K562 (cell line): ENCODE measurements around the gene MYL4. TPM values are rescaled to one million over a fixed set of nuclear protein-coding genes. Genes with fewer than 3 reads are reported as not detected.

Experiments used
- ATAC-seq: fragments of 200-7000 bp; cut with Tn5 transposase; 3 replicates; pipeline ENCODE4 v1.9.1; 2020; ENCODE audit warnings: moderate library complexity
- BruUV-seq: library from RNA; stranded (reverse); fragments of 400-500 nt; replicated peaks from 2 replicates; lab custom pipeline; 2021; lab: Mats Ljungman, UMichigan
- CTCF ChIA-PET: fragments of 300-600 bp; formaldehyde crosslinking; extraction: SDS; loops from one replicate; lab custom pipeline; 2021; ENCODE audit warnings: low intra/inter-chr PET ratio; lab: Yijun Ruan, JAX
- POLR2A ChIA-PET: fragments of 300-600, 350-650 bp; sonication (Branson Sonifier 250); formaldehyde crosslinking; extraction: SDS; loops from one replicate; lab custom pipeline; 2021; ENCODE audit warnings: antibody characterized with exemption, inconsistent platforms; lab: Yijun Ruan, JAX
- DNase-seq, 4 experiments: peaks; one replicate each; pipeline versions ENCODE4 v3.0.0 to v3.0.0-alpha.2; 2011 to 2018; ENCODE audit warnings: low spot score in 3 of 4, mixed read lengths in 3 of 4; ENCODE audit errors: extremely low read depth in 1 of 4
- FAIRE-seq: peaks from 2 replicates; lab custom pipeline; 2011; peaks lifted over from hg19 to GRCh38; lab: Jason Lieb, UNC
- H2AFZ ChIP-seq: 2 replicates; pipeline ENCODE4 v1.6.0; 2011; ENCODE audit warnings: low read depth, low read length, control low read depth, inconsistent platforms
- H3K27ac ChIP-seq: fragments of 200-600 bp; 3 replicates; pipeline ENCODE4 v1.8.0; 2011; ENCODE audit warnings: low read depth, mild to moderate bottlenecking, control low read depth, inconsistent platforms, low read length, moderate library complexity, mixed read lengths; ENCODE audit errors: extremely low read depth
- H3K27me3 ChIP-seq, 2 experiments: fragments of 300-600 bp in 1 of 2; 2 replicates in 1 of 2; 3 replicates in 1 of 2; pipeline versions ENCODE4 v1.6.0 to v1.8.0; 2011; ENCODE audit warnings: inconsistent platforms in 2 of 2, low read length in 2 of 2, mild to moderate bottlenecking in 1 of 2, mixed read lengths in 1 of 2, moderate library complexity in 1 of 2; ENCODE audit not compliant: control insufficient read depth in 2 of 2, insufficient read depth in 2 of 2
- H3K36me3 ChIP-seq: fragments of 300-600 bp; 3 replicates; pipeline ENCODE4 v1.8.0; 2011; ENCODE audit warnings: mild to moderate bottlenecking, low read length, inconsistent platforms; ENCODE audit not compliant: control insufficient read depth, insufficient read depth
- H3K4me1 ChIP-seq, 2 experiments: fragments of 200-600 bp in 1 of 2; replicated peaks in 1 of 2; 2 replicates in 1 of 2; 3 replicates in 1 of 2; pipeline versions ENCODE4 v1.5.1 to v1.8.0; 2011; ENCODE audit warnings: inconsistent platforms in 2 of 2, low read length in 2 of 2, mild to moderate bottlenecking in 1 of 2, mixed read lengths in 1 of 2, moderate library complexity in 1 of 2; ENCODE audit not compliant: control insufficient read depth in 2 of 2, insufficient read depth in 2 of 2
- H3K4me2 ChIP-seq: 2 replicates; pipeline ENCODE4 v1.6.1; 2011; ENCODE audit warnings: low read length, control low read depth, inconsistent platforms, mixed read lengths; ENCODE audit not compliant: insufficient read depth
- H3K4me3 ChIP-seq: fragments of 200-600 bp; sonication (generic), shearing (Covaris generic); 2 replicates; pipeline ENCODE4 v1.5.1; 2016; ENCODE audit warnings: control low read depth, inconsistent platforms
- H3K79me2 ChIP-seq: fragments of 200-600 bp; 3 replicates; pipeline ENCODE4 v1.8.0; 2011; ENCODE audit warnings: low read length, inconsistent platforms; ENCODE audit not compliant: control insufficient read depth, insufficient read depth
- H3K9ac ChIP-seq, 2 experiments: 2 replicates each; pipeline versions ENCODE4 v1.6.0 to v1.6.1; 2011; ENCODE audit warnings: low read depth in 2 of 2, low read length in 2 of 2, control low read depth in 1 of 2, inconsistent platforms in 1 of 2, mild to moderate bottlenecking in 1 of 2, mixed read lengths in 1 of 2; ENCODE audit not compliant: insufficient read depth in 1 of 2
- H3K9me1 ChIP-seq: one replicate; pipeline ENCODE4 v1.6.0; 2011; ENCODE audit warnings: inconsistent platforms, mild to moderate bottlenecking, low read length, moderate library complexity; ENCODE audit not compliant: control insufficient read depth, insufficient read depth
- H3K9me3 ChIP-seq: replicated peaks from 2 replicates; pipeline ENCODE4 v1.5.1; 2011; ENCODE audit warnings: low read depth, low read length, inconsistent platforms; ENCODE audit not compliant: control insufficient read depth, insufficient read depth
- H4K20me1 ChIP-seq: replicated peaks from 2 replicates; pipeline ENCODE4 v1.6.1; 2011; ENCODE audit warnings: low read length, inconsistent platforms, mixed read lengths; ENCODE audit not compliant: control insufficient read depth, insufficient read depth
- CCAR2 ChIP-seq: fragments of 200-400 bp; formaldehyde crosslinking; IDR thresholded peaks from 2 replicates; pipeline ENCODE4 v1.6.1; 2017; ENCODE audit warnings: mild to moderate bottlenecking, low read depth, low read length
- DNMT1 ChIP-seq: fragments of 450-650 bp; IDR thresholded peaks from 2 replicates; pipeline ENCODE4 v1.6.1; 2016; ENCODE audit warnings: antibody characterized with exemption, mild to moderate bottlenecking
- DPF2 ChIP-seq: fragments of 450-650 bp; IDR thresholded peaks from 2 replicates; pipeline ENCODE4 v1.6.1; 2016
- HCFC1 ChIP-seq: IDR thresholded peaks from 2 replicates; pipeline ENCODE4 v1.6.1; 2012; ENCODE audit warnings: low read depth, low read length, improper control_type of control experiment
- HLTF ChIP-seq: fragments of 450-650 bp; IDR thresholded peaks from 2 replicates; pipeline ENCODE4 v1.6.1; 2016
- HSF4 ChIP-seq: fragments of 250-450 bp; sonication (Bioruptor Pico); IDR thresholded peaks from 2 replicates; pipeline ENCODE4 v2.1.2; 2022; ENCODE audit warnings: mild to moderate bottlenecking, moderate library complexity, borderline replicate concordance
- KLF10 ChIP-seq: fragments of 250-450 bp; sonication (Bioruptor Pico); IDR thresholded peaks from 2 replicates; pipeline ENCODE4 v1.6.1; 2021; ENCODE audit warnings: matching md5 sums
- NR2C1 ChIP-seq, 2 experiments: fragments of 450-650 bp; IDR thresholded peaks; 2 replicates each; pipeline ENCODE4 v1.6.1; 2017; ENCODE audit warnings: mild to moderate bottlenecking in 2 of 2, antibody characterized with exemption in 1 of 2, inconsistent platforms in 1 of 2, missing compliant biosample characterization in 1 of 2, missing genetic modification characterization in 1 of 2
- PRPF4 ChIP-seq: fragments of 200-400 bp; formaldehyde crosslinking; IDR thresholded peaks from one replicate; pipeline ENCODE4 v1.6.1; 2017; ENCODE audit warnings: low read length, low read depth, mild to moderate bottlenecking; ENCODE audit not compliant: insufficient read depth, poor library complexity, severe bottlenecking
- PTBP1 ChIP-seq: fragments of 200-400 bp; formaldehyde crosslinking; IDR thresholded peaks from 2 replicates; pipeline ENCODE4 v1.6.1; 2017; ENCODE audit warnings: low read depth, low read length
- SP2 ChIP-seq: IDR thresholded peaks from 2 replicates; pipeline ENCODE4 v1.6.1; 2011; ENCODE audit warnings: mild to moderate bottlenecking, low read depth, low read length, moderate library complexity; ENCODE audit not compliant: poor library complexity, severe bottlenecking; ENCODE audit errors: extremely low read depth
- SRSF3 ChIP-seq: fragments of 200-400 bp; formaldehyde crosslinking; IDR thresholded peaks from 2 replicates; pipeline ENCODE4 v1.6.1; 2016; ENCODE audit warnings: mild to moderate bottlenecking, low read length, moderate library complexity; ENCODE audit not compliant: insufficient read depth
- STAT5B ChIP-seq: fragments of 250-450 bp; sonication (Bioruptor Pico); IDR thresholded peaks from 2 replicates; pipeline ENCODE4 v1.8.0; 2021; ENCODE audit warnings: mild to moderate bottlenecking, inconsistent platforms
- TAF7 ChIP-seq: fragments of 450-650 bp; IDR thresholded peaks from 2 replicates; pipeline ENCODE4 v1.6.1; 2016; ENCODE audit warnings: missing genetic modification characterization, missing compliant biosample characterization
- TCFL5 ChIP-seq: fragments of 250-450 bp; sonication (Bioruptor Pico); conservative IDR thresholded peaks from 2 replicates; pipeline ENCODE4 v1.6.1; 2021; ENCODE audit warnings: mild to moderate bottlenecking, moderate library complexity, matching md5 sums
- ZKSCAN8 ChIP-seq: fragments of 200-800 bp; sonication (Bioruptor generic); IDR thresholded peaks from 2 replicates; pipeline ENCODE4 v1.6.1; 2016; ENCODE audit warnings: missing genetic modification characterization, missing compliant biosample characterization
- ZNF274 ChIP-seq: IDR thresholded peaks from 2 replicates; pipeline ENCODE4 v1.6.1; 2011; ENCODE audit warnings: low read depth, mild to moderate bottlenecking, low read length, moderate library complexity, borderline replicate concordance
- WGBS: fragments of 100-300 bp; shearing (Covaris generic); methylation state at CpG from one replicate; pipeline ENCODE4 v1.1.6; 2016; ENCODE audit warnings: low coverage, mixed read lengths; ENCODE audit not compliant: insufficient coverage; ENCODE audit errors: missing lambda C conversion rate; 5-methylcytosine and 5-hydroxymethylcytosine counted together
- in situ Hi-C: fragments of 300-500 bp; cut with MboI; formaldehyde crosslinking; loops from 4 replicates; pipeline ENCODE4 v1.15.0; 2018; ENCODE audit warnings: inconsistent platforms, mixed read lengths
- intact Hi-C: fragments of 100-400 bp; cut with micrococcal nuclease; formaldehyde crosslinking; loops from 2 replicates; pipeline ENCODE4 v1.14.2; 2022
- polyA plus RNA-seq, 8 experiments: library from polyadenylated mRNA; depleted of rRNA in 4 of 8; stranded (reverse) in 5 of 8; unstranded in 3 of 8; fragments of >200 nt; fragmentation: Nextera tagmentation in 2 of 8; fragmentation: Illumina TruSeq in 1 of 8; extraction: Ambion mirVana in 2 of 8; extraction: Trizol in 1 of 8; gene quantifications; 2 replicates each; pipeline versions ENCODE4 v1.2.1 to v1.2.3, GENCODE V29; 2011 to 2014; ENCODE audit warnings: inconsistent platforms in 1 of 8, missing spikeins in 1 of 8
- total RNA-seq, 7 experiments: library from RNA; depleted of rRNA in 6 of 7; stranded (reverse); fragments of >200 nt in 6 of 7; fragmentation: Illumina TruSeq in 2 of 7; extraction: Trizol in 2 of 7; gene quantifications; 2 replicates each; pipeline versions ENCODE4 v1.2.1 to v1.2.3, GENCODE V29; 2011 to 2021; ENCODE audit warnings: low replicate concordance in 1 of 7
- TF ChIP-seq, protein P1 (sequence below): fragments of 450-650 bp; IDR thresholded peaks from 2 replicates; pipeline ENCODE4 v1.7.1; 2018; ENCODE audit warnings: mild to moderate bottlenecking, low read depth; ENCODE audit not compliant: partially characterized antibody
- TF ChIP-seq, protein P2 (sequence below): sonication (generic); formaldehyde crosslinking; IDR thresholded peaks from 2 replicates; pipeline ENCODE4 v1.8.1; 2023; ENCODE audit warnings: mild to moderate bottlenecking, missing genetic modification reagents
- TF ChIP-seq, protein P3 (sequence below): sonication (generic); formaldehyde crosslinking; IDR thresholded peaks from 2 replicates; pipeline ENCODE4 v1.9.0; 2022; ENCODE audit warnings: mild to moderate bottlenecking, missing genetic modification reagents

Gene MYL4
- total and polyA plus RNA-seq, 9 of the 15 experiments (the other 6 are each of a cell fraction or from before 2014, with no cell fraction given): 117 to 423 (median 221) TPM

DNA sequence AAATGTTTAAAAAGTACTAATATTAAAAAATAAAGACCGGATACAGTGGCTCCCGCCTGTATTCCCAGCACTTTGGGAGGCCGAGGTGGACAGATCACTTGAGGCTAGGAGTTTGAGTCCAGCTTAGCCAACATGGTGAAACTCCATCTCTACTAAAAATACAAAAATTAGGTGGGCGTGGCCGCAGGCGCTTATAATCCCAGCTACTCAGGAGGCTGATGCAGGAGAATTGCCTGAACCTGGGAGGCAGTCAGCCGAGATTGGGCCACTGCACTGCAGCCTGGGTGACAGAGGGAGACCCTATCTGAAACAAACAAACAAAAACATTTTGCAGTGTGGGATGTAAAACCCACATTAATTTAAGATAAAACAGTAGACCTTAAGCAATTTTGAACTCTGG is 31.9 kb upstream of the MYL4 start:
- intact Hi-C loops: loop anchor here (5.0 kb wide), 1 partner anchor 35 kb away; no protein-coding TSS in a partner anchor
- no peak overlapping the region for H3K27ac ChIP-seq
- H4K20me1 ChIP-seq: no peaks in the 10 kb centered on the region; the same call in 1 of the 2 replicates
- no TSS peak for BruUV-seq
- H3K9ac ChIP-seq: no peak overlapping the region
- TF ChIP-seq, protein P1, sequence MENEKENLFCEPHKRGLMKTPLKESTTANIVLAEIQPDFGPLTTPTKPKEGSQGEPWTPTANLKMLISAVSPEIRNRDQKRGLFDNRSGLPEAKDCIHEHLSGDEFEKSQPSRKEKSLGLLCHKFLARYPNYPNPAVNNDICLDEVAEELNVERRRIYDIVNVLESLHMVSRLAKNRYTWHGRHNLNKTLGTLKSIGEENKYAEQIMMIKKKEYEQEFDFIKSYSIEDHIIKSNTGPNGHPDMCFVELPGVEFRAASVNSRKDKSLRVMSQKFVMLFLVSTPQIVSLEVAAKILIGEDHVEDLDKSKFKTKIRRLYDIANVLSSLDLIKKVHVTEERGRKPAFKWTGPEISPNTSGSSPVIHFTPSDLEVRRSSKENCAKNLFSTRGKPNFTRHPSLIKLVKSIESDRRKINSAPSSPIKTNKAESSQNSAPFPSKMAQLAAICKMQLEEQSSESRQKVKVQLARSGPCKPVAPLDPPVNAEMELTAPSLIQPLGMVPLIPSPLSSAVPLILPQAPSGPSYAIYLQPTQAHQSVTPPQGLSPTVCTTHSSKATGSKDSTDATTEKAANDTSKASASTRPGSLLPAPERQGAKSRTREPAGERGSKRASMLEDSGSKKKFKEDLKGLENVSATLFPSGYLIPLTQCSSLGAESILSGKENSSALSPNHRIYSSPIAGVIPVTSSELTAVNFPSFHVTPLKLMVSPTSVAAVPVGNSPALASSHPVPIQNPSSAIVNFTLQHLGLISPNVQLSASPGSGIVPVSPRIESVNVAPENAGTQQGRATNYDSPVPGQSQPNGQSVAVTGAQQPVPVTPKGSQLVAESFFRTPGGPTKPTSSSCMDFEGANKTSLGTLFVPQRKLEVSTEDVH: no peak
- TF ChIP-seq ZNF274 (no peak), TAF7 (no peak), HSF4 (CRISPR knock-in tag) (no peak), PRPF4 (no peak), DNMT1 (no peak), KLF10 (CRISPR knock-in tag) (no peak), SP2 (no peak), PTBP1 (no peak), NR2C1 (IDR thresholded peaks at IDR 0.05) (no peak), NR2C1 (tag; IDR thresholded peaks at IDR 0.05) (no peak), CCAR2 (no peak), SRSF3 (no peak), STAT5B (CRISPR knock-in tag) (no peak), DPF2 (no peak), TCFL5 (CRISPR knock-in tag) (no peak), ZKSCAN8 (CRISPR knock-in tag) (no peak), HLTF (no peak), HCFC1 (no peak)
- TF ChIP-seq, protein P2, sequence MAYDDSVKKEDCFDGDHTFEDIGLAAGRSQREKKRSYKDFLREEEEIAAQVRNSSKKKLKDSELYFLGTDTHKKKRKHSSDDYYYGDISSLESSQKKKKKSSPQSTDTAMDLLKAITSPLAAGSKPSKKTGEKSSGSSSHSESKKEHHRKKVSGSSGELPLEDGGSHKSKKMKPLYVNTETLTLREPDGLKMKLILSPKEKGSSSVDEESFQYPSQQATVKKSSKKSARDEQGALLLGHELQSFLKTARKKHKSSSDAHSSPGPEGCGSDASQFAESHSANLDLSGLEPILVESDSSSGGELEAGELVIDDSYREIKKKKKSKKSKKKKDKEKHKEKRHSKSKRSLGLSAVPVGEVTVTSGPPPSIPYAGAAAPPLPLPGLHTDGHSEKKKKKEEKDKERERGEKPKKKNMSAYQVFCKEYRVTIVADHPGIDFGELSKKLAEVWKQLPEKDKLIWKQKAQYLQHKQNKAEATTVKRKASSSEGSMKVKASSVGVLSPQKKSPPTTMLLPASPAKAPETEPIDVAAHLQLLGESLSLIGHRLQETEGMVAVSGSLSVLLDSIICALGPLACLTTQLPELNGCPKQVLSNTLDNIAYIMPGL (CRISPR knock-in tag): no peak
- TF ChIP-seq, protein P3, sequence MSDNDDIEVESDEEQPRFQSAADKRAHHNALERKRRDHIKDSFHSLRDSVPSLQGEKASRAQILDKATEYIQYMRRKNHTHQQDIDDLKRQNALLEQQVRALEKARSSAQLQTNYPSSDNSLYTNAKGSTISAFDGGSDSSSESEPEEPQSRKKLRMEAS: no peak
- TF ChIP-seq, all 486 proteins: peak for 0
- ChIA-PET POLR2A (interaction anchor here (1.3 kb wide), 1 partner anchor 9 kb away, joined by 7 read pairs; no protein-coding TSS in a partner anchor), CTCF (no interaction called here)
- Histone ChIP-seq H3K36me3 (peaks cover 88% of the 10 kb centered on the region), H3K4me2 (no peak overlapping the region), H3K79me2 (peaks cover 99% of the 10 kb centered on the region), H3K9me1 (no peaks in the 10 kb centered on the region), H3K27me3 (no peaks in the 10 kb centered on the region), H3K4me3 (no peak overlapping the region), H3K4me1 (peaks cover 10 to 16% of the 10 kb centered on the region in 2 experiments; a peak in 4 of 5 replicates), H2AFZ (no peak overlapping the region), H3K9me3 (no peaks in the 10 kb centered on the region)
- FAIRE-seq (no peak), ATAC-seq (peak; percentile 58), DNase-seq (peak in 1 of 4 experiments; percentile 22)
- whole genome bisulfite sequencing: 67% methylated on average over 7 of the region's 7 CpGs
- in situ Hi-C loops: no loop called here
